SK-N-SH (cell line): ENCODE results near the gene TRAPPC3. TPM values are rescaled to one million over a fixed set of nuclear protein-coding genes. Genes with fewer than 3 reads are reported as not detected.

ENCODE experiments used
- CTCF ChIA-PET: fragments of 300-600, 350-600 bp; formaldehyde crosslinking; extraction: SDS; loops from one replicate; lab custom pipeline; 2021; lab: Yijun Ruan, JAX
- POLR2A ChIA-PET: fragments of 350-600 bp; sonication (Branson Sonifier 250); formaldehyde crosslinking; extraction: SDS; loops from one replicate; lab custom pipeline; 2020; ENCODE audit warnings: antibody characterized with exemption, inconsistent platforms; lab: Yijun Ruan, JAX
- DNase-seq: peaks from one replicate; pipeline ENCODE4 v3.0.0; 2012
- H2AFZ ChIP-seq: fragments of 200-600 bp; sonication (generic); 2 replicates; pipeline ENCODE4 v1.8.1; 2016; ENCODE audit warnings: antibody characterized with exemption, mild to moderate bottlenecking, low read depth
- H3F3A ChIP-seq: fragments of 200-600 bp; sonication (generic); replicated peaks from 2 replicates; pipeline ENCODE3; 2016; ENCODE audit warnings: antibody characterized with exemption, mild to moderate bottlenecking; ENCODE audit not compliant: insufficient read depth
- H3K27ac ChIP-seq, 2 experiments: fragments of 200-500 bp in 1 of 2; fragments of 200-600 bp in 1 of 2; sonication (Bioruptor generic) in 1 of 2; sonication (generic), shearing (Covaris generic) in 1 of 2; 2 replicates each; pipeline versions ENCODE4 v1.5.1 to v1.6.1; 2014 to 2016; ENCODE audit warnings: low read depth in 2 of 2, inconsistent platforms in 1 of 2, low read length in 1 of 2, mild to moderate bottlenecking in 1 of 2, mixed read lengths in 1 of 2
- H3K27me3 ChIP-seq: fragments of 200-600 bp; sonication (generic), shearing (Covaris generic); 2 replicates; pipeline ENCODE4 v1.6.1; 2016; ENCODE audit warnings: mixed run types; ENCODE audit not compliant: insufficient read depth
- H3K36me3 ChIP-seq, 2 experiments: fragments of 200-500 bp in 1 of 2; fragments of 200-600 bp in 1 of 2; sonication (Bioruptor generic) in 1 of 2; sonication (generic) in 1 of 2; replicated peaks in 1 of 2; 2 replicates each; pipeline versions ENCODE3 to v1.5.1; 2014 to 2016; ENCODE audit warnings: low read length in 1 of 2, mild to moderate bottlenecking in 1 of 2; ENCODE audit not compliant: insufficient read depth in 2 of 2, control insufficient read depth in 1 of 2
- H3K4me1 ChIP-seq, 2 experiments: fragments of 200-500 bp in 1 of 2; fragments of 200-600 bp in 1 of 2; sonication (Bioruptor generic) in 1 of 2; sonication (generic), shearing (Covaris generic) in 1 of 2; 2 replicates each; pipeline versions ENCODE4 v1.5.1 to v1.6.1; 2014 to 2016; ENCODE audit warnings: low read depth in 1 of 2, low read length in 1 of 2, mixed run types in 1 of 2; ENCODE audit not compliant: insufficient read depth in 2 of 2, control insufficient read depth in 1 of 2
- H3K4me2 ChIP-seq: fragments of 200-600 bp; sonication (generic), shearing (Covaris generic); 2 replicates; pipeline ENCODE4 v1.6.1; 2017; ENCODE audit warnings: mixed run types
- H3K4me3 ChIP-seq, 2 experiments: fragments of 200-500 bp in 1 of 2; fragments of 200-600 bp in 1 of 2; sonication (Bioruptor generic) in 1 of 2; sonication (generic), shearing (Covaris generic) in 1 of 2; 2 replicates each; pipeline versions ENCODE4 v1.5.1 to v1.8.1; 2014 to 2016; ENCODE audit warnings: low read depth in 2 of 2, inconsistent platforms in 1 of 2, low read length in 1 of 2, mild to moderate bottlenecking in 1 of 2, mixed read lengths in 1 of 2, moderate library complexity in 1 of 2
- H3K79me2 ChIP-seq: fragments of 200-600 bp; sonication (generic); 2 replicates; pipeline ENCODE4 v1.8.1; 2017; ENCODE audit warnings: mild to moderate bottlenecking; ENCODE audit not compliant: insufficient read depth
- H3K9ac ChIP-seq: fragments of 200-600 bp; sonication (generic); 2 replicates; pipeline ENCODE4 v1.6.1; 2017; ENCODE audit warnings: mixed run types
- H3K9me2 ChIP-seq: fragments of 200-600 bp; sonication (generic); 2 replicates; pipeline ENCODE4 v1.6.1; 2017; ENCODE audit warnings: mixed run types
- H3K9me3 ChIP-seq: fragments of 200-600 bp; sonication (generic); 2 replicates; pipeline ENCODE4 v1.6.1; 2017; ENCODE audit warnings: mixed run types, mild to moderate bottlenecking, moderate library complexity
- H4K20me1 ChIP-seq: fragments of 200-600 bp; sonication (generic); 2 replicates; pipeline ENCODE4 v1.6.1; 2017; ENCODE audit warnings: mild to moderate bottlenecking, mixed run types; ENCODE audit not compliant: insufficient read depth
- FOSL2 ChIP-seq: IDR thresholded peaks from 2 replicates; pipeline ENCODE4 v1.4.0; 2012; ENCODE audit warnings: low read depth, mild to moderate bottlenecking, moderate library complexity, borderline replicate concordance
- FOXM1 ChIP-seq: IDR thresholded peaks from 2 replicates; pipeline ENCODE4 v1.4.0; 2012; ENCODE audit warnings: low read depth, mild to moderate bottlenecking
- MXI1 ChIP-seq: IDR thresholded peaks from 2 replicates; pipeline ENCODE4 v1.6.1; 2012; ENCODE audit warnings: mild to moderate bottlenecking, low read depth, low read length, improper control_type of control experiment
- PBX3 ChIP-seq: IDR thresholded peaks from 2 replicates; pipeline ENCODE4; 2012
- RCOR1 ChIP-seq: fragments of 150-350 bp; IDR thresholded peaks from 2 replicates; pipeline ENCODE4 v1.6.1; 2017; ENCODE audit warnings: antibody characterized with exemption, low read length
- REST ChIP-seq: IDR thresholded peaks from 2 replicates; pipeline ENCODE4 v1.6.1; 2012; ENCODE audit warnings: mild to moderate bottlenecking, low read depth, low read length, moderate library complexity
- RFX5 ChIP-seq: IDR thresholded peaks from 2 replicates; pipeline ENCODE4 v1.6.1; 2012; ENCODE audit warnings: mild to moderate bottlenecking, improper control_type of control experiment, low read length
- SMC3 ChIP-seq: IDR thresholded peaks from 2 replicates; pipeline ENCODE4 v1.6.1; 2012; ENCODE audit warnings: low read depth, low read length, improper control_type of control experiment
- YY1 ChIP-seq: IDR thresholded peaks from 2 replicates; pipeline ENCODE4 v1.4.0; 2012; ENCODE audit warnings: low read depth, mild to moderate bottlenecking
- WGBS: methylation state at CpG from one replicate; pipeline ENCODE4 v1.1.6; 2017; ENCODE audit warnings: low lambda C conversion rate; 5-methylcytosine and 5-hydroxymethylcytosine counted together
- polyA plus RNA-seq, 3 experiments: library from polyadenylated mRNA; depleted of rRNA; stranded (reverse); fragments of >200 nt; gene quantifications; 2 replicates each; pipeline ENCODE4 v1.2.3, GENCODE V29; 2012

TRAPPC3 gene
- polyA plus RNA-seq, 1 of the 3 experiments (the other 2 are of a cell fraction) = 149 TPM

DNA sequence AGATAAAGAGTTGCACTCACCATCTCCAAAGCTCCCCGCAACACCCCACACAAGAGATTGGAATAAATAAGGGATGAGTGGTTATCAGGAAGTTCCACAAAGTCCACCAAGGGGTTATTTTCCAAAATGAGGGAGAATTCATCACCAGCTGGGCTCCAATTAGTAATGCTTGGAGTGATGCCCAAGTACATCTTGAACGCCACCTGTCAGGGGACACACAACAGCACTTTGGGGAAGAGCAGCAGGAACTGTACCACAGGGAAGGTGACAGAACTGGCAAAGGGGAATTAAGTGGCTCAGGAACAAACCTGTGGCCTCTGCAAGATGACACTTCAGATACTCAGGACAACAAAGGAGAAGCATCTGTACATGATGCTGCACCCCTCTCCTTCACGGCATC is 11.5 kb downstream of the TRAPPC3 start:
- no peaks in the 10 kb centered on the region for H3K27me3 ChIP-seq
- H2AFZ ChIP-seq = no peak overlapping the region
- peak overlapping the region in 1 of 2 experiments; percentile 89; a peak in 2 of 4 replicates for H3K27ac ChIP-seq
- TF ChIP-seq FOXM1 (no peak), YY1 (no peak), RCOR1 (no peak), SMC3 (no peak), RFX5 (no peak), MXI1 (no peak)
- peaks cover 14 to 51% of the 10 kb centered on the region in 2 experiments; a peak in 3 of 4 replicates for H3K4me1 ChIP-seq
- H4K20me1 ChIP-seq = no peaks in the 10 kb centered on the region
- peaks cover 23 to 29% of the 10 kb centered on the region in 2 experiments for H3K36me3 ChIP-seq
- no peaks in the 10 kb centered on the region for H3K9me3 ChIP-seq
- ChIA-PET POLR2A (no interaction called here), CTCF (interaction anchor here (1.7 to 17.9 kb wide), 2 partner anchors 12 to 33 kb away, joined by 8 to 700 read pairs; partner anchors contain the start of genes ADPRS and TRAPPC3)
- DNase-seq = no peak
- H3K4me2 ChIP-seq = peak overlapping the region; percentile 31; the same call in 1 of the 2 replicates
- no peaks in the 10 kb centered on the region for H3K9me2 ChIP-seq
- 93% methylated on average over 2 of the region's 3 CpGs for WGBS
- peaks cover 55% of the 10 kb centered on the region for H3K79me2 ChIP-seq
- peaks cover 47% of the 10 kb centered on the region for H3F3A ChIP-seq
- no peak overlapping the region for H3K9ac ChIP-seq
- H3K4me3 ChIP-seq = no peak overlapping the region

GRCh38 chr1:36137226-36137625 is 12.1 kb downstream of the TRAPPC3 start:
- Histone ChIP-seq H3K4me2 (peak overlapping the region; percentile 31; the same call in 1 of the 2 replicates), H3F3A (peaks cover 42% of the 10 kb centered on the region), H3K27ac (peak overlapping the region; percentile 74 to 89), H3K9me2 (no peaks in the 10 kb centered on the region), H3K9me3 (no peaks in the 10 kb centered on the region), H3K27me3 (no peaks in the 10 kb centered on the region), H4K20me1 (no peaks in the 10 kb centered on the region), H3K4me3 (no peak overlapping the region), H3K4me1 (peaks cover 14 to 47% of the 10 kb centered on the region in 2 experiments; a peak in 3 of 4 replicates), H3K79me2 (peaks cover 49% of the 10 kb centered on the region), H3K9ac (peak overlapping the region; percentile 7), H2AFZ (no peak overlapping the region), H3K36me3 (peaks cover 23 to 29% of the 10 kb centered on the region in 2 experiments)
- DNase-seq = no peak
- 80% methylated on average over 5 of the region's 5 CpGs for WGBS
- ChIA-PET POLR2A (no interaction called here), CTCF (interaction anchor here (0.8 to 17.9 kb wide), 3 partner anchors 10 to 32 kb away, joined by 3 to 700 read pairs (median 8); partner anchors contain the start of genes ADPRS and TRAPPC3)
- TF ChIP-seq FOSL2 (0 out of 2 replicates have a peak, but pooled peaks have one; percentile 4), PBX3 (peak; percentile 34; the same call in 1 of the 2 replicates), REST (no peak)
